GM12892 (cell line): ENCODE data around the gene SHISA6.

Source experiments
- DNase-seq: peaks from one replicate; pipeline ENCODE4 v3.0.0; 2011; ENCODE audit not compliant: insufficient read length
- FAIRE-seq: peaks from 2 replicates; lab custom pipeline; 2011; peaks lifted over from hg19 to GRCh38; lab: Jason Lieb, UNC
- POLR2A ChIP-seq: IDR thresholded peaks from 2 replicates; pipeline ENCODE4 v1.6.1; 2011; ENCODE audit warnings: low read depth, low read length, control low read depth
- POLR2AphosphoS5 ChIP-seq: IDR thresholded peaks from 2 replicates; pipeline ENCODE4 v1.6.1; 2011; ENCODE audit warnings: low read depth, low read length, control low read depth
- TAF1 ChIP-seq: IDR thresholded peaks from 2 replicates; pipeline ENCODE4 v1.6.1; 2011; ENCODE audit warnings: low read depth, mild to moderate bottlenecking, control low read depth, low read length, borderline replicate concordance

The SHISA6 gene

GRCh38 chr17:11561702-11562101 lies 320.7 kb downstream of the SHISA6 start:
- no peak for FAIRE-seq
- no peak for TF ChIP-seq POLR2A
- TF ChIP-seq TAF1, result no peak
- TF ChIP-seq POLR2AphosphoS5, result no peak
- DNase-seq, result no peak

- TF ChIP-seq POLR2A (no peak), POLR2AphosphoS5 (no peak), TAF1 (no peak)
- DNase-seq (no peak), FAIRE-seq (no peak)
Observed at GRCh38 chr17:11564589-11565380, 323.8 kb downstream of the SHISA6 start.

- no peak for FAIRE-seq
- DNase-seq, result no peak
- TF ChIP-seq TAF1 (no peak), POLR2A (no peak), POLR2AphosphoS5 (no peak)
Observed at GRCh38 chr17:11565591-11565990, 324.6 kb downstream of the SHISA6 start.

- no peak for TF ChIP-seq POLR2AphosphoS5
- DNase-seq (no peak), FAIRE-seq (no peak)
Observed at GRCh38 chr17:11578998-11579397, 338.0 kb downstream of the SHISA6 start.

GRCh38 chr17:11580677-11581076 lies 339.7 kb downstream of the SHISA6 start:
- no peak for FAIRE-seq

GRCh38 chr17:11582217-11582616 lies 341.2 kb downstream of the SHISA6 start:
- DNase-seq (no peak), FAIRE-seq (no peak)
- TF ChIP-seq TAF1, result no peak
- no peak for TF ChIP-seq POLR2AphosphoS5
- no peak for TF ChIP-seq POLR2A

More at GRCh38 chr17:11580677-11581076, 339.7 kb downstream of the SHISA6 start:
- TF ChIP-seq POLR2A (no peak), TAF1 (no peak), POLR2AphosphoS5 (no peak)
- no peak for DNase-seq

GRCh38 chr17:11583306-11583992 lies 342.4 kb downstream of the SHISA6 start:
- FAIRE-seq (no peak), DNase-seq (no peak)
- TF ChIP-seq POLR2A (no peak), TAF1 (no peak), POLR2AphosphoS5 (no peak)

GRCh38 chr17:11589716-11590115 lies 348.7 kb downstream of the SHISA6 start:
- TF ChIP-seq POLR2AphosphoS5 (no peak), TAF1 (no peak), POLR2A (no peak)
- DNase-seq (no peak), FAIRE-seq (no peak)

- no peak for TF ChIP-seq POLR2AphosphoS5
- no peak for TF ChIP-seq TAF1
- no peak for TF ChIP-seq POLR2A
- no peak for FAIRE-seq
- no peak for DNase-seq
Observed at GRCh38 chr17:11598274-11599221, 357.5 kb downstream of the SHISA6 start, which contains the start of gene DNAH9. TSS of gene DNAH9 (plus strand) at chr17:11598470. CDS start at chr17:11598499, 29 bp downstream.

GRCh38 chr17:11601661-11602060 lies 360.6 kb downstream of the SHISA6 start:
- FAIRE-seq, result no peak
- DNase-seq, result no peak
- no peak for TF ChIP-seq TAF1

- FAIRE-seq (no peak), DNase-seq (no peak)
- TF ChIP-seq POLR2A, result no peak
Observed at GRCh38 chr17:11608396-11608795, 367.4 kb downstream of the SHISA6 start.
